ENCODE measurements around the gene CDH26.
"Not testable (repeated sequence)": the region's sequence is repeated elsewhere in the genome, so short reads cannot be mapped to it uniquely, and the experiment has no call there.

Gene CDH26

DNA sequence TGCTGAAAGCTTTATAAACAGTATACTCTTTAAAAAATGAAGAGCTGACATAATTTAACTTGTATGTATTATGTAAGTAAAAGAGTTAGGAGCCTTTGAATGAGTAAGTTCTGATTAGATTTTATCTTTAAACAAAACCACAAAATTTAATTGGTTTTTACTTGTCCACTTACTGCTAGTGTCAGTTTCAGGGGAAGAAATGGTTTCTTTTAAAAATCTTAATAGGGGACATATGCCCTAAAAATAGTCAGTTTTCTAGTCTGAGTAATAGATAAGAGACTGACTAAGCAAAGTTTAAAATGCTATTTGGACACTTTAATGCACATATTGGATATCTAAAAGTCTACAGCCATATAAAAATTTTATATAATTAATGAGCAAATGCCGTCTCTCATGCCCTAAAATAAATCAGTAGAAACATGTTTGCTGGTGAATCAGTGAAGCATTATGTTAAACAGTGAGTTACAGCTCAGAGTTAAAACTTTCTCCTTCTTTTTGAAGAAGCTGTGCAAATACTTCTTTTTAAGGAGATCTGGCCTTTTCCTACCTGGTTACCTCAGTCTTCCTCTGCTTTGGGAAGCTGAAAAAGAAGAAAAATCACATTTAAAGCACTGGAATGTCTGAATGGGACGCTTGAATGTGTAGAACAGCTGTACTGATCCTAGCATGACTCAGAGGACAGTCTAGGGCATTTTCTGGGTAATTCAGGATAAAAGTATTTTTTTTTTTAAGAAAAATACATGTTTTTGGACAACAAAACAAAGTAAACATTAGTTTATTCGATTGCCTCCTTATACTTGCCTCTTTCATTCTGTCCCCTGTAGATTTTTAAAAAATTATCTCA, 55.3 kb downstream of the CDH26 start:
- no peak for DNase-seq (ENCODE audit: low spot score)

DNA sequence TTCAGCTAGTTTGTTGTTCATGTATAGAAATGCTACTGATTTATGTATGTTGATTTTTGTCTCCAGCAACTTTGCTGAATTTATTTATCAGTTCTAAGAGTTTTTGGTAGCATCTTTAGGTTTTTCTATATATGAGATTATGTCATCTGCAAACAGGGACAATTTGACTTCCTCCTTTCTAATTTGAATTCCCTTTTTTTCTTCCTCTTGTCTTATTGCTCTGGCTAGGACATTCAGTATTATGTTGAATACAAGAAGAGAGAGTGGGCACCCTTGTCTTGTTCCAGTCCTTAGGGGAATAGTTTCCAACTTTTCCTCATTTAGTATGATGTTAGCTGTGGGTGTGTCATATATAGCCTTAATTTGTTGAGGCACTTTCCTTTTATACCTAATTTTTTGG, 58.2 kb downstream of the CDH26 start:
- no peak for DNase-seq (ENCODE audit: low spot score)

DNA sequence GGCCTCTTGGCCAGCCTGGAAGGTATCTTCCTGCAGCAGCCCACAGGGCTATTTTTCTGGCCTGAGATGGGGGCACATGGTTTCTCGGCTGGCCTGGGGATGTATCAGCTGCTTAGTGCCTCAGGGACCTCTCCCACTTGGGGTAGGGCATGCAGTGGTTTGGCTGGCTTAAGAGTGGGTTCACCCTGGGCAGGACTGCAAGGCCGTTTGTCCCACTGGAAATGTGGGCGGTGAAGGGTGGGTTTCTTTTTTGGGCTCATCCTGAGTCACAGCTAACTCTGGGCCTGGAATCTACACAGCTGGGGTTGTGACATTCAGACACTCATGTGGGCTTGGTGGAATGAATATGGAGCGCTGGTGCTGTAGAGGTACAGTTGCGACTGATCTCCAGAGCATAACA, 62.0 kb downstream of the CDH26 start:
- no peak for DNase-seq (ENCODE audit: low spot score)

DNA sequence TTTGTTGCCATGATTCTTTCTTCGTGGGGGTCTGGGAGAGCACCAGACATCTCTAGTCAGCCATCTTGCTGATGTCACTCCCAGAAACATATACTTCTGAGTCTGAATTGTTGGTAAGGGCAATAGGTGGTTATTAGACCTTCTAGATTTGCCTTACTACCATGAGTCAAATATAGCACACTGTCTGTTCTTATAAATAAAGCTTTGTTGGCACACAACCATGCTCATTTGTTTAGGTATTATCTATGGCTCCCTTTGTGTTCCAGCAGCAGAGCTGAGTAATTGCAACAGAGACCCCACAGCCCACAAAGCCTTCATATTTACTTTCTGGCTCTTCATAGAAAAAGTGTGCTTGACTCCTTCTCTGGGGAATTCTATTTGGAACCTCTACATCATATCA, 62.9 kb downstream of the CDH26 start:
- no peak for DNase-seq (ENCODE audit: low spot score)

DNA sequence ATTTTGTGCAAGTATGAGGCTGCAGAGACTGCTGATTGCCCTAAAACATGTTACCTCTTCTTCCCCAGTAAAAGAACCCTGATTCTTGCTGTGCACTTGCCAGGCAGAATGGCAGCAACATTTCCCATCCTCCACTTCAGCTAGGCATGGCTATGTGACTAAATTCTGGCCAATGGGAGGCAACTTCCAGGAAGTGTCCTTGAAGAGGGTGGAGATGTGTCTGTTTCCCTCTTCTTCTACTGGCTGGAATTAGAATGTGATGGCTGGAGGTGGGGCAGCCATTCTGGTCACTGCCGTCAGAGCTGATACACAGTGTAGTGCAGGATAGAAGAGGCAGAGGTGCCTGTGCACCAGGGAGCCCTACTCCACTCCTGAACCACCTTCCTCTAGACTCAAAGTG, 64.6 kb downstream of the CDH26 start:
- no peak for DNase-seq (ENCODE audit: low spot score)

DNA sequence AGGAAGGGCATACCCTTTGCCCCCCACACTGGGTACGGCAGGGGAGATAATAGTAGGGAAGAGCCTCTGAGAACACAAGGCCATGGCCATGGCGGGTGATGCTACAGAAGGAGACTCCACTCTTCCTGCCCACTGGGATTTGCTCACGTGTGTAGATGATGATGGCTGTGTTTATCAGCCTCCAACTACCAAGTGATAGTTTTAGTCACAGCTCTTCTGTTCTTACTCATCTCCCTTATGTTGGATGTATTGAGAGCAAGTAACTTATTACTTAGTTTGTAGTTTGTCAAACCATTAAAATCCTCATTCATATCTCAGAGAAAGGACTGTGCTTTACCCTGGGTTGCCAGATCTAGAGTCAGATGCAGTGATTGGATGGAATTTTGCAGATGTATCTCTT, 66.0 kb downstream of the CDH26 start:
- no peak for DNase-seq (ENCODE audit: low spot score)

DNA sequence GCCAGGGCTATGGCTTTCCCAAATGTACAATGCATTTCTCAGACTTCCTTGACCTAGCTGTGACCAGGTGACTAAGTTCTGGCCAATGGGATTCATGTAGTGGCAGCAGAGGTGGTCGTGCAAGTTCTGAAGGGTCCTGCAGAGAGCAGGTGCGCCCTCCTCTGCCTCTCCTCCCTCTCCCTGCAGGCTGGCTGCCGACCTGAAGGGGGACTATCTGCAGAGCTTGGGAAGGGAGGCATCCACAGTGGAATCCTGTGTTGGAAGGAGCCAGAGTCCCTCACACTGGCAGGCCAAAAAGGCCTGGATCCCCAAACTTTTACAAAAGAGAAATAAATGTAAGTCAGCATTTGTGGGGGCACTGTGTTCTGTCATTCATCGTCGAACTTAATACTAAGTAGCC, 66.6 kb downstream of the CDH26 start:
- DNase-seq (ENCODE audit: low spot score), result no peak

DNA sequence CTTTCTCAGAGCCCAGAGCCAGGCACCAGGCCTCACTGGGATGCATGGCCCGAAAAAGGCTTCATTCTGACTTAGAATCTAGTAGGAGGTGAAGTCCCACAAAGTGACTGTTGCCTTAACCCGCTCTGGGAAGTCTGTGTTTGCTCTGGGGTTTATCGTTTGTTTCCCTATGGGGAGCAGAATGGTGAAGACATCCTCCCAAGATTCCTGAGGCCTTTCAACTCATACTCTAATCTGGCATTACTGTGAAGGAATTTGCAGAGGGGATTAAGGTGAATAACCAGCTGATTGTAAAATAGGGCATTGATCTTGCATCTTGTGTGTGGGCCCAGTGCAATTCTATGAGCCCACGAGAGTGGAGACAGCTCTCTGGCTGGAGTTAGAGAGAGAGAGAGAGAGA, 67.8 kb downstream of the CDH26 start:
- DNase-seq (ENCODE audit: low spot score), result no peak

DNA sequence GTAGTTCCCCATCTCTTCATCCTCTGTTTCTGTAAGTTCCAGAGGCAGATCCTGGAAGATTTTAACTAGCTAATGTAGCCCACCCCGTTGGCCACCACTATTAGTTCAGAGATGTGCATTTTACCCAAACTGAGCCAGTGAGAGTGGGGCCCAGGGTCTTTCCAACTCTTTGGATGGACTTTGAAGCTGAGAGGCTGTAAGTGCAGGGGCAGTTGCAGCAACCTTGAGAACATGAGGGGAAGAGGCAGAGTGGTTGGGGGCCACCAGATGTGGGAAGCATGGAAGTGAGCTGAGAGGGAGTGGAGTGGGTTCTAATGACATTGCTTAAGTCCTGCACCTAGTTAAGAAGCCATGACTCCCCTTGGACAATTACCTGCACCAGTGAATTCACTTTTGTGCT, 72.2 kb downstream of the CDH26 start:
- DNase-seq (ENCODE audit: low spot score), result no peak

DNA sequence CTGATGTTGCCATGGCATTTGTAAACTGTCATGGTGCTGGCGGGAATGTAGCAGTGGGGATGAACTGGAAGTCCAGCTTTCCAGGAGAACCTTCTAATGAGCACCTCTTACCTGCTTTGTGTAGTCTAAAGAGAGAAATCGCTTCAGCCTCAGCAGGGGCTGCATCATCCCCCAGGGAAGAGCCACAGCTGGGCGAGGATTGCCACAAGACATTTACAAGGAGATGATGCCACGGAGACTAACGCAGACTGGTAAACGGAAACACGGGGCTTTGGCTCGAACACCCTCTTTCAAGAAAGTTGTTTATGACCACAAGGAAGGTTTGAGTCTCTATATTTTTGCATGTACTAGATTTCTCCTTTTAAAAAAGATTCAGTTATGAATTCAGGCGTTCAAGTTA, 72.9 kb downstream of the CDH26 start:
- DNase-seq (ENCODE audit: low spot score), result no peak

DNA sequence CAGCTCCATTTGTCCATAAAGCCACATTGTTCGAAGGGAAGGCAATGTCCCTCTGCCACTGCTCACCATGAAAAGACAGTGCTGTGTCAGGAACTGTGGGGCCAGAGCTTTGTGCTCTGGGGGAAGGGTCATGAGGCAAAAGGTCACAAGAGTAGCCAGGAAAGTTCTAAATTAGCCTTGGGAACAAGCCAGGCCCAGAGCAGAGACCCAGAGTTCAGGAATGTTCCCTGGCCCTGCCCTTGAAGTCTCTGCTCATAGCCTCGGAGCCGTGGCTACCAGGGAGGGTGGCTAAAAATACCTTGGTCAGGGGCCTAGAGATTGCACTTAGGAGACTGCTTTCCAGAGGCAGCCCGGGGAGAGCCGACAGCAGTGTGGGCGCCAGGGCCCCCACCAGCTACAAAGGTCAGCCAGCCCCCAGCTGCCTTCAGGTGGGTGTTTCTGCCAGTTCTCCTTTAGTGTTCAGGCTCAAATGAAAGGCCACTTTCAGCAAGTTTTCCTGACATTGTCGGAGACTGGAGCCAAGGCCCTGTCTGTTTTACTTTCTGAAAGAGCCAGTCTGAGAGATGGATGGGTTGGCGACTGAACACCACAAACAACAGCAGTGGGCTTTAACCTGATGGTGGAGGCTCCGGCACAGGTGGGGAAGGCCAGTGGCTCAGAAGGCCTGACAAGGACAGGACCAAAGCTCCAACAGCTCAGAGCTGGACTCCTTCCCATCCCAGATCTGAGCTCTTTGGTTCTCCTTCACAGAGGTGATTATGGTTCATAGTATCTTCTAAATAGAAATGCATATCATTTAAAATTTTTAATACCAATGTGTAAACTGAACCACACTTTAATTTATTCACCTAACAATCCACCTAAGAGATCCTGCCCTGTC, 76.2 kb downstream of the CDH26 start:
- DNase-seq (ENCODE audit: low spot score), result no peak

DNA sequence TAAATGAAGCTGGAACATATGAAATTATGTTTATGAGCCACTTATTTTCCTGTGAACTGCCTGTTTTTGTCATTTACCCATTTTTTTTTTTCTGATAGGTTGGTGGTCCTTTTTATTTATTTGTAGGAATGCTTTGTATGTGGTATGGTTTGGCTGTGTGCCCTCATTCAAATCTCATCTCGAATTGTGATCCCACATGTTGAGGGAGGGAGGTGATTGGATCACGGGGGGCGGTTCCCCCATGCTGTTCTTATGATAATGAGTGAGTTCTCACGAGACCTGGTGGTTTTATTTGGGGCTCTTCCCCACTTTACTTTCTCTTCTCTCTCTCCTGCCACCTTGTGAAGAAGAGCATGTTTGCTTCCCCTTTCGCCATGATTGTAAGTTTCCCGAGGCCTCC, 77.3 kb downstream of the CDH26 start:
- no peak for DNase-seq (ENCODE audit: low spot score)

DNA sequence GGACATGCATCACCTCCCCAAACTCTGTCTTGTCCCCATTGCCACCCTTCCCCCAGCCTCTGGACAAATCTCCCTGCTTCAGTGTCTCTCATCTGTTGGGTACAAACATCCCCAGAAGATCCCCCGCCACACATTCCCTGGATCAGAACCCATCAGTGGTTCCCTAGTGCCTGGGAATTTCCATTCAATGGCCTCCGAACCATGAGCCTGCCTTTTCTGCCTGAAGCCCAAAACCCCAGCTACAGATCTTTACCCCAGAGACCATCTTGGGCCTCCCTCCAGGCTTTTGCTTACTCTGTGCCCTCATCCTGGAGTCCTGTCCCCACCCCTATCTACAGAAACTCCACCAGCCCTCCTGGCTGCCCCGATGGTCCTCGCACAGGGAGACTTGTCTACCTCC, 78.1 kb downstream of the CDH26 start:
- DNase-seq (ENCODE audit: low spot score), result no peak

DNA sequence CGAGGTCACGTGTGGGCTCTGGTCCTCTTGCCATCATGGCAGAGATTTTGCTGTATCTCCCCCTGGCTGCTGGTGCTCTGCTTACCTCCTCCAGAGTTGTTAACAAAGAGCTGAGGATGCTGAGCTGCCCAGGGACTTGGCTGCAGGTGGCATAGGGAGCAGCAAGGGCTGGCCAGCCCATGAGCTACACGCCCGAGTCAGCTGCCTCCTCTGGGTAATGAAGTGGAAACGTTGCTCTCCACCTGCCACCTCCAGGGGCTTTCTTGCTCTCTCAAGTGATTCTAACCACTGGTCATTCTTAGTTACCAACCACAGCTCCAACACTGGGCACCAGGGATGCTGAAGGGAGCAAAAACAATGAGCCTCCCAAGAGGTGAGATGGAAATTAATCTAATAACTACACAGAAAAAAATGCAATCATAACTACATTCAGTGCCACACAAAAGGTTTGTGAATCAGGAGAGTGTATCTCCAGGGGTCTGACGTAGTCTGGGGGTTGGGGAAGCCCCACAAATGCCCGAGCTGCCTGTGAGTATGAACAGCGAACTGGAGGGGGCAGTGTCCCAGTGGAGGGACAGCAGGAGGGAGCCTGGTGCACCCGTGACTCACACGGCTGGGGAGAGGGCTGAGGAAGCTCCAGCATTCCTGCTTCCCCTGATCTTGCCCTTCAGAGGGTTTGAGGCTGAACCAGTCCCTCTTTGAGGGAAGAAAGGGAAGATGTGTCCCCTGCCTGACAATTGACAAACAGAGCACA, 78.7 kb downstream of the CDH26 start:
- DNase-seq (ENCODE audit: low spot score), result no peak

DNA sequence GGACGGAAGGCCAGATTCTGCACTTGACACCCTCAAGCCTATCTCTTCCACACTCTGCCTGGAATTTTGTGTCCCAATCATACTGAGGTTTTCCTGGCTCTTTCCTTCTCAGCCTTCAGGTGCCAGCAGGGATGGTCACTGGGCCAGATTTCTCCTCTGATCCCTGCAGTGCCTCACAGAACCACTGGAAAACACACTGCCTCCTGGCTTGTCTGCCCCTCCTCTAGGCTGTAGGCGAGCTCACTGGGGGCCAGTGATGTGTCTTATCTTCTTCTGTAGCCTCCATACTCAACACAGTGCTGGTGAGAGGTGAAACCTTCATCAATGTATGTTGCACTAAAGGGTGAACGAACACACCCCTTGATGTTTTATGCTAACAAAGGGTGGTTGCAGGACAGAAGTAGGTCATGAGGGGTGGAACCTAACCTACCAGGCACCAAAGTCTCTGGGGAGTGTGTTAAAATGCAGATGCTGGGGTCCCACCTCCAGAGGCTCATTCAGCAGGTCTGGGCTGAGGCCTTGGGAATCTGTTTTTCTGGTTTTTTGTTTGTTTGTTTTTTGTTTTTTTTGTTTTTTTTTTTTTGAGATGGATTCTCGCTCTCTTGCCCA, 80.3 kb downstream of the CDH26 start:
- no peak for DNase-seq (ENCODE audit: low spot score)

DNA sequence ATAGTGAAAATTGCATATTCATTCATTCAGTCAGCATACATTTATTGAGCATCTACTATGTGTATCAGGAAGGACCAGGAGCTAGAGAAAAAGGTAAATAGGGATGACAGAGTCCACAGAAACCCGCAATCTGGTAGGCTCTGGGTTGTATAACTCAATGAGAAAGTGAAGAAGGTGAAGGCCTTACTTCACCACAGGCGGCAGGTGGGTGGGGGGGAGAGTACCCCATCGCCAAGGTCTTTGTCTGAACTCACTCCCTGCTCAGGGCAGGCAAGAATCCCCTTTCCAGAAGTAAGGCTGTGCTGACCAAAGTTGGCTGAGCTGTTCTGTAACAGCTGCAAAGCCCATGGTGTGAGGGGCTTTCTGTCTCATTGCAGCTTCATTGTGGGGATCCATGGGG, 81.3 kb downstream of the CDH26 start:
- DNase-seq (ENCODE audit: low spot score), result no peak

DNA sequence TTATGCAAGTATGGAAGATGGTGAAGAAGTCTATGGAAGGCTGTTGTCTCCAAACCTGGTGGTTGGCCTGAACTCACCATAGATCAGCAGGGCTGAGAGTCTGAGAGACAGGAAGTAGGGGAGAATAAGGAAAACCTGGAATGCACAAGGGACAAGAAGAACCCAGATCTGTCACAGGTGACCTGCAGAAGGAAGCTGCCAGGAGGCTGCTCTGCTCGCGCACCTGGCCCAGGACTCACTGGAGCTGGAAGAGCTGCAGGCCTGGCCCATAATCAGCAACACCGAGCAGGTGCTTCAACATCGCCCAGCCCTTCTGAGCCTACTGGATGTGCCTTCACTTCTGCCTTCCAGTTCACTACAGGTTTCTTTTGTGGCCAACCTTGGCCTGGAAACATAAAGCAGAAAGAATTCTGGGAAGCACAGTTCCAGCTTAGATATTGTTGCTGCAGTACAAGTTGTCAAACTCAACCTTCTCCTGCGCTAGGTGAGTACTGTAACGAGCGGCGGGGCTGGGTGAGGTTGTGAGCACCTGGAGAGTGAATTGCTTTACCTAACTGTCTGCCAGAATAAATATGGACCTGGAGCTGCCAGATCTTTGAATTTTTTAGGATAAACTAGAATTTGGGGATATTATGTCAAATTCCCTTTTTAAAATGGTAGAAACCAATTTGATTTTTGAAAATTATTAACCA, 82.4 kb downstream of the CDH26 start:
- no peak for DNase-seq (ENCODE audit: low spot score)

DNA sequence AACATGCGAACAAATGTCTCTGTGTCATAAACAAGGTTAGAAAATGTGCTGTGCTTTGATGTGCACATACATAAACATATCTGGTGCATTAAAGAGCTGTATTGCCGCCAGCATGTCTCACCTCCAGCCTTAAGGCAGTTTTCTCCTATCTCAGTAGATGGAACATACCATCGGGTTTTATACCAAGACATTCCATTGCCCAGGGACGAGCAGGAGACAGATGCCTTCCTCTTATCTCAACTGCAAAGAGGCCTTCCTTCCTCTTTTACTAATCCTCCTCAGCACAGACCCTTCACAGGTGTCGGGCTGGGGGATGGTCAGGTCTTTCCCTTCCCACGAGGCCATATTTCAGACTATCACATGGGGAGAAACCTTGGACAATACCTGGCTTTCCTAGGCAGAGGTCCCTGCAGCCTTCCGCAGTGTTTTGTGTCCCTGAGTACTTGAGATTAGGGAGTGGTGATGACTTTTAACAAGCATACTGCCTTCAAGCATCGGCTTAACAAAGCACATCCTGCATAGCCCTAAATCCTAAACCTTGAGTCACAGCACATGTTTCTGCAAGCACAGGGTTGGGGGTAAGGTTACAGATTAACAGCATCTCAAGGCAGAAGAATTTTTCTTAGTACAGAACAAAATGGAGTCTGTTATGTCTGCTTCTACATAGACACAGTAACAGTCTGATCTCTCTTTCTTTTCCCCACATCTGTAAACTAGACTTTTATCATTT, 83.4 kb downstream of the CDH26 start:
- DNase-seq (ENCODE audit: low spot score), result not testable (repeated sequence)

DNA sequence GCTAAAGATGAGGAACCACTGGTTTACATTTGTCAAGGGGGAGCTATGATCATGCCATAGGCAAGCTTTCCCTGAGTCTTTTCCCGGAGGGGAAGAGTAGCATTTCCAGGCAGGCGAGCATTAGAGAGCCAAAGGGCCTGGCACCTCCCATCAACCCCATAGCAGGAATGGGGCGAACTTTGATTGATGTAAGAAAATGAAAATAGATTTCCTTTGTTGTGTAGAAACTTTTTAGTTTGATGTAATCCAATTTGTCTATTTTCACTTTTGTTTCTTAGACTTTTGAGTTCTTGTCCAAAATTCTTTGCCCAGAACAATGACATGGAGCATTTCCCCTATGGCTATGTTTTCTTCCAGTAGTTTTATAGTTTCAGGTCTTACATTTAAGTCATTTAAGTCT, 85.2 kb downstream of the CDH26 start:
- no peak for DNase-seq (ENCODE audit: low spot score)

DNA sequence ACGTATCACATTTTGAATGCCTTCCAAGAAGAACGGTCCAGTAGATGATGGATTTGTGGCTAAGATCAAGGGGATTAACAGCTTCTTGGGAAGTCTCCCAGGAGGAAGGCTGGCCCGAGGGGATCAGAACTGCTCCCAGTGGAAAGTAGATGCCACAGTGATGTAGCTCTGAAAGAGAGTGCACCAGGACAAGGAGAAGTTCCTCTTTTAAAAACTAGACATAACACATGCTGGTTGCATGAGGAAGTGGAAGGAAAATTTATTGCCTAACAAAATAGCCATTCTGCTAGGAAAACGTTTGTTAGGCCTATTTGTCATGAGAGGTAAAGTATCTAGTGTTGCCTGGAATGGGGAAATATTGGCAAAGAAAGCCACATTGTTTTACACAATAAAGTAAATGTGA, 87.8 kb downstream of the CDH26 start:
- no peak for DNase-seq (ENCODE audit: low spot score)

DNA sequence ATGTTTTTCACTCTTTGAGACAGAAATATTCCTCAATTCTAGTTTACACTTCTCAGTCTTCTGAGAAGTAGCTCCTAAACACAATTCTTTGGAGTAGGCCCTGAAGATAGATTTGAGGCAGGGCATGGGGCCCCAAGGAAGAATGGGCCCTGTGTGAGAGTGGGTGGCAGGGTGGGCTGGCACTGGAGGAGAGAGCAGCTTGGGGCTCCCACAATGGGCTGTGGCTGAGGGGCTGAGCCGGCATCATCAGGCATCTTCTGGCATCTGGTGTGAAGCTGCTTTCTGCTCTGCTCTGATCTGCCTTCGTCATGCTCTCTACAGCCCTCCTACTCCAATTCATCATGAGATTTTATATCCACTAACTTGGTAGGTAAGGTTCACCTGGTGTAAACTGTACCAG, 88.2 kb downstream of the CDH26 start:
- DNase-seq (ENCODE audit: low spot score), result no peak
